HG02678 (cell line): ENCODE measurements around the gene BCL7A.
"Not testable (repeated sequence)": the region's sequence is repeated elsewhere in the genome, so short reads cannot be mapped to it uniquely, and the experiment has no call there.

Experiments used
- ATAC-seq: cut with Tn5 transposase; IDR thresholded peaks from one replicate; pipeline ENCODE4 v1.9.1; 2021; ENCODE audit warnings: mild to moderate bottlenecking, moderate library complexity; ENCODE audit not compliant: unreplicated experiment

The BCL7A gene

GRCh38 chr12:122089077-122089476, 67.4 kb downstream of the BCL7A start:
- no peak for ATAC-seq

- no peak for ATAC-seq
Observed at GRCh38 chr12:122090759-122091515, 69.3 kb downstream of the BCL7A start.

- ATAC-seq, result no peak
Observed at GRCh38 chr12:122093098-122093883, 71.6 kb downstream of the BCL7A start.

GRCh38 chr12:122094137-122094734, 72.6 kb downstream of the BCL7A start:
- ATAC-seq, result no peak

GRCh38 chr12:122094735-122095631, 73.3 kb downstream of the BCL7A start:
- no peak for ATAC-seq

GRCh38 chr12:122096014-122096413, 74.3 kb downstream of the BCL7A start:
- no peak for ATAC-seq

- no peak for ATAC-seq
Observed at GRCh38 chr12:122096591-122097149, 75.0 kb downstream of the BCL7A start.

GRCh38 chr12:122097584-122097926, 75.9 kb downstream of the BCL7A start:
- no peak for ATAC-seq

GRCh38 chr12:122097927-122098756, 76.5 kb downstream of the BCL7A start:
- ATAC-seq, result no peak

GRCh38 chr12:122099280-122099749, 77.6 kb downstream of the BCL7A start:
- ATAC-seq, result no peak

- ATAC-seq, result no peak
Observed at GRCh38 chr12:122099856-122100255, 78.2 kb downstream of the BCL7A start.

- ATAC-seq, result no peak
Observed at GRCh38 chr12:122100568-122100967, 78.9 kb downstream of the BCL7A start.

GRCh38 chr12:122102331-122102730, 80.6 kb downstream of the BCL7A start:
- ATAC-seq, result no peak

GRCh38 chr12:122104844-122105243, 83.2 kb downstream of the BCL7A start:
- no peak for ATAC-seq

GRCh38 chr12:122105496-122105895, 83.8 kb downstream of the BCL7A start:
- ATAC-seq, result not testable (repeated sequence)

- ATAC-seq, result no peak
Observed at GRCh38 chr12:122106843-122107242, 85.2 kb downstream of the BCL7A start.

- ATAC-seq, result no peak
Observed at GRCh38 chr12:122107261-122107660, 85.6 kb downstream of the BCL7A start.

GRCh38 chr12:122111089-122111641, 89.5 kb downstream of the BCL7A start:
- ATAC-seq, result no peak
